ENCODE results near the gene TTC29. TPM values are rescaled to one million over a fixed set of nuclear protein-coding genes. Genes with fewer than 3 reads are reported as not detected.
A peak's percentile ranks its signal among the peaks of the same experiment; 100 is the strongest.

The TTC29 gene
- polyA plus RNA-seq = not detected in 3 replicates
- polyA plus RNA-seq (2011; ENCODE audit: low read depth) = not detected
- not detected in 2 replicates for polyA plus RNA-seq (2011; cell fraction: cytosol; rRNA removed)
- not detected in 2 replicates for polyA plus RNA-seq (2011; cell fraction: nucleus; rRNA removed)
- not detected in 2 replicates for polyA plus RNA-seq (2012; ENCODE audit: low replicate concordance)
- not detected in 3 replicates for polyA minus RNA-seq
- not detected for polyA minus RNA-seq (2011; cell fraction: cytosol; rRNA and poly(A)+ RNA removed)
- not detected in 2 replicates for polyA minus RNA-seq (2011; cell fraction: nucleus; rRNA and poly(A)+ RNA removed)

- Histone ChIP-seq H3K4me2 (ENCODE audit: control insufficient read depth, extremely low read depth, insufficient read depth, low read depth, low read length) (peak within 1 kb of the TSS; percentile 99), H3K27me3 (ENCODE audit: control insufficient read depth, extremely low read depth, insufficient read depth, low read length) (peaks cover 14% of the 10 kb centered on the region), H3K79me2 (ENCODE audit: control insufficient read depth, insufficient read depth, low read length) (no peaks in the 10 kb centered on the region), H2AFZ (ENCODE audit: control insufficient read depth, low read length) (peak within 1 kb of the TSS; percentile 87), H3K9me1 (ENCODE audit: control insufficient read depth, extremely low read depth, insufficient read depth, low read length) (no peaks in the 10 kb centered on the region), H3K4me3 (ENCODE audit: control insufficient read depth in 2 of 3, extremely low read depth in 1 of 3, insufficient read depth in 2 of 3, low read depth in 1 of 3, low read length in 3 of 3) (peak within 1 kb of the TSS; percentile 44 to 68 (median 68)), H3K9ac (ENCODE audit: control insufficient read depth, extremely low read depth, insufficient read depth, low read length) (no peak within 1 kb of the TSS), H3K4me1 (ENCODE audit: control insufficient read depth, extremely low read depth, insufficient read depth, low read length) (peaks cover 5% of the 10 kb centered on the region), H3K36me3 (ENCODE audit: control insufficient read depth in 2 of 2, extremely low read depth in 1 of 2, insufficient read depth in 2 of 2, low read length in 2 of 2) (no peaks in the 10 kb centered on the region), H3K27ac (ENCODE audit: control insufficient read depth, insufficient read depth, low read length) (no peak within 1 kb of the TSS), H3K9me3 (ENCODE audit: control insufficient read depth, low read depth, low read length) (no peaks in the 10 kb centered on the region), H4K20me1 (ENCODE audit: control insufficient read depth, extremely low read depth, insufficient read depth, low read length) (no peaks in the 10 kb centered on the region)
- DNase-seq (ENCODE audit: low read depth, low spot score) (no peak), FAIRE-seq (peak; percentile 17)
- dilution Hi-C loops (cut with MboI; ENCODE audit: extremely low pct_ligation_motif_present, low sequenced_read_pairs) = no loop called here
- TF ChIP-seq CTCF (optimal IDR thresholded peaks at IDR 0.05 in 1 of 3, IDR thresholded peaks at IDR 0.05 in 1 of 3, conservative IDR thresholded peaks at IDR 0.05 in 1 of 3; ENCODE audit: extremely low read depth in 1 of 3, insufficient read depth in 2 of 3, low read length in 3 of 3) (no peak), EZH2 (IDR thresholded peaks at IDR 0.05; ENCODE audit: low read length) (no peak)
Measured at GRCh38 chr4:146945556-146946374, at the start of gene TTC29. TSS of gene TTC29 (minus strand) at chr4:146945864. CDS start at chr4:146939895, 5,969 bp downstream.

GRCh38 chr4:146981651-146982050 is 36.0 kb upstream of the TTC29 start:
- H3K79me2 ChIP-seq (ENCODE audit: control insufficient read depth, insufficient read depth, low read length) = no peaks in the 10 kb centered on the region
- no peaks in the 10 kb centered on the region for H3K4me1 ChIP-seq (ENCODE audit: control insufficient read depth, extremely low read depth, insufficient read depth, low read length)
- dilution Hi-C loops (cut with MboI; ENCODE audit: extremely low pct_ligation_motif_present, low sequenced_read_pairs) = no loop called here
- no peak overlapping the region for H3K9ac ChIP-seq (ENCODE audit: control insufficient read depth, extremely low read depth, insufficient read depth, low read length)
- no peak overlapping the region for H2AFZ ChIP-seq (ENCODE audit: control insufficient read depth, low read length)
- H3K4me2 ChIP-seq (ENCODE audit: control insufficient read depth, extremely low read depth, insufficient read depth, low read depth, low read length) = no peak overlapping the region
- FAIRE-seq = no peak
- no peaks in the 10 kb centered on the region for H3K36me3 ChIP-seq (ENCODE audit: control insufficient read depth in 2 of 2, extremely low read depth in 1 of 2, insufficient read depth in 2 of 2, low read length in 2 of 2)
- H3K9me1 ChIP-seq (ENCODE audit: control insufficient read depth, extremely low read depth, insufficient read depth, low read length) = no peaks in the 10 kb centered on the region
- no peaks in the 10 kb centered on the region for H4K20me1 ChIP-seq (ENCODE audit: control insufficient read depth, extremely low read depth, insufficient read depth, low read length)
- H3K4me3 ChIP-seq (ENCODE audit: control insufficient read depth in 2 of 3, extremely low read depth in 1 of 3, insufficient read depth in 2 of 3, low read depth in 1 of 3, low read length in 3 of 3) = no peak overlapping the region
- TF ChIP-seq EZH2 (IDR thresholded peaks at IDR 0.05; ENCODE audit: low read length) = no peak
- TF ChIP-seq CTCF (optimal IDR thresholded peaks at IDR 0.05 in 1 of 3, IDR thresholded peaks at IDR 0.05 in 1 of 3, conservative IDR thresholded peaks at IDR 0.05 in 1 of 3; ENCODE audit: extremely low read depth in 1 of 3, insufficient read depth in 2 of 3, low read length in 3 of 3) = no peak
- DNase-seq (ENCODE audit: low read depth, low spot score) = no peak
- no peaks in the 10 kb centered on the region for H3K27me3 ChIP-seq (ENCODE audit: control insufficient read depth, extremely low read depth, insufficient read depth, low read length)
- no peak overlapping the region for H3K27ac ChIP-seq (ENCODE audit: control insufficient read depth, insufficient read depth, low read length)
- H3K9me3 ChIP-seq (ENCODE audit: control insufficient read depth, low read depth, low read length) = no peaks in the 10 kb centered on the region
